Panc1 (cell line): ENCODE measurements around the gene GRM7.

Experiments
- TF ChIP-seq, protein P1 (sequence below): fragments of 450-650 bp; IDR thresholded peaks from 2 replicates; pipeline ENCODE4 v1.5.1; 2017; ENCODE audit warnings: mild to moderate bottlenecking
- TF ChIP-seq, protein P2 (sequence below), 2 experiments: IDR thresholded peaks; 2 replicates each; pipeline ENCODE4 v1.6.1; 2011 to 2012; ENCODE audit warnings: low read depth in 2 of 2, control low read depth in 1 of 2, low read length in 1 of 2, mild to moderate bottlenecking in 1 of 2, moderate library complexity in 1 of 2; ENCODE audit not compliant: insufficient read depth in 1 of 2

GRCh38 chr3:6862880-6863195, 1.9 kb downstream of the GRM7 start:
- TF ChIP-seq, protein P1, sequence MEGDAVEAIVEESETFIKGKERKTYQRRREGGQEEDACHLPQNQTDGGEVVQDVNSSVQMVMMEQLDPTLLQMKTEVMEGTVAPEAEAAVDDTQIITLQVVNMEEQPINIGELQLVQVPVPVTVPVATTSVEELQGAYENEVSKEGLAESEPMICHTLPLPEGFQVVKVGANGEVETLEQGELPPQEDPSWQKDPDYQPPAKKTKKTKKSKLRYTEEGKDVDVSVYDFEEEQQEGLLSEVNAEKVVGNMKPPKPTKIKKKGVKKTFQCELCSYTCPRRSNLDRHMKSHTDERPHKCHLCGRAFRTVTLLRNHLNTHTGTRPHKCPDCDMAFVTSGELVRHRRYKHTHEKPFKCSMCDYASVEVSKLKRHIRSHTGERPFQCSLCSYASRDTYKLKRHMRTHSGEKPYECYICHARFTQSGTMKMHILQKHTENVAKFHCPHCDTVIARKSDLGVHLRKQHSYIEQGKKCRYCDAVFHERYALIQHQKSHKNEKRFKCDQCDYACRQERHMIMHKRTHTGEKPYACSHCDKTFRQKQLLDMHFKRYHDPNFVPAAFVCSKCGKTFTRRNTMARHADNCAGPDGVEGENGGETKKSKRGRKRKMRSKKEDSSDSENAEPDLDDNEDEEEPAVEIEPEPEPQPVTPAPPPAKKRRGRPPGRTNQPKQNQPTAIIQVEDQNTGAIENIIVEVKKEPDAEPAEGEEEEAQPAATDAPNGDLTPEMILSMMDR: no peak
- TF ChIP-seq, protein P2, sequence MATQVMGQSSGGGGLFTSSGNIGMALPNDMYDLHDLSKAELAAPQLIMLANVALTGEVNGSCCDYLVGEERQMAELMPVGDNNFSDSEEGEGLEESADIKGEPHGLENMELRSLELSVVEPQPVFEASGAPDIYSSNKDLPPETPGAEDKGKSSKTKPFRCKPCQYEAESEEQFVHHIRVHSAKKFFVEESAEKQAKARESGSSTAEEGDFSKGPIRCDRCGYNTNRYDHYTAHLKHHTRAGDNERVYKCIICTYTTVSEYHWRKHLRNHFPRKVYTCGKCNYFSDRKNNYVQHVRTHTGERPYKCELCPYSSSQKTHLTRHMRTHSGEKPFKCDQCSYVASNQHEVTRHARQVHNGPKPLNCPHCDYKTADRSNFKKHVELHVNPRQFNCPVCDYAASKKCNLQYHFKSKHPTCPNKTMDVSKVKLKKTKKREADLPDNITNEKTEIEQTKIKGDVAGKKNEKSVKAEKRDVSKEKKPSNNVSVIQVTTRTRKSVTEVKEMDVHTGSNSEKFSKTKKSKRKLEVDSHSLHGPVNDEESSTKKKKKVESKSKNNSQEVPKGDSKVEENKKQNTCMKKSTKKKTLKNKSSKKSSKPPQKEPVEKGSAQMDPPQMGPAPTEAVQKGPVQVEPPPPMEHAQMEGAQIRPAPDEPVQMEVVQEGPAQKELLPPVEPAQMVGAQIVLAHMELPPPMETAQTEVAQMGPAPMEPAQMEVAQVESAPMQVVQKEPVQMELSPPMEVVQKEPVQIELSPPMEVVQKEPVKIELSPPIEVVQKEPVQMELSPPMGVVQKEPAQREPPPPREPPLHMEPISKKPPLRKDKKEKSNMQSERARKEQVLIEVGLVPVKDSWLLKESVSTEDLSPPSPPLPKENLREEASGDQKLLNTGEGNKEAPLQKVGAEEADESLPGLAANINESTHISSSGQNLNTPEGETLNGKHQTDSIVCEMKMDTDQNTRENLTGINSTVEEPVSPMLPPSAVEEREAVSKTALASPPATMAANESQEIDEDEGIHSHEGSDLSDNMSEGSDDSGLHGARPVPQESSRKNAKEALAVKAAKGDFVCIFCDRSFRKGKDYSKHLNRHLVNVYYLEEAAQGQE (IDR thresholded peaks at IDR 0.05; ENCODE audit: insufficient read depth in 1 of 2, low read depth in 2 of 2, low read length in 1 of 2): no peak
